Endodermal cell (in vitro differentiated cells): ENCODE results near the gene TMEM120A. TPM values are rescaled to one million over a fixed set of nuclear protein-coding genes. Genes with fewer than 3 reads are reported as not detected.

ENCODE experiments used
- DNase-seq: peaks from one replicate; pipeline ENCODE4 v3.0.0-alpha.2; 2017
- H3K27ac ChIP-seq: 2 replicates; pipeline ENCODE4 v1.5.1; 2013; ENCODE audit warnings: mild to moderate bottlenecking, low read depth, low read length, moderate library complexity
- H3K27me3 ChIP-seq: 2 replicates; pipeline ENCODE4 v1.6.1; 2013; ENCODE audit warnings: mild to moderate bottlenecking, low read length, moderate library complexity; ENCODE audit not compliant: insufficient read depth, control insufficient read depth, poor library complexity, severe bottlenecking
- H3K36me3 ChIP-seq: 2 replicates; pipeline ENCODE4 v1.7.0; 2013; ENCODE audit warnings: mild to moderate bottlenecking, low read length, moderate library complexity; ENCODE audit not compliant: control insufficient read depth, insufficient read depth
- H3K4me1 ChIP-seq: one replicate; pipeline ENCODE4 v1.7.0; 2013; ENCODE audit warnings: low read length; ENCODE audit not compliant: control insufficient read depth, insufficient read depth
- H3K4me3 ChIP-seq: 2 replicates; pipeline ENCODE4 v1.5.1; 2013; ENCODE audit warnings: mild to moderate bottlenecking, low read length, moderate library complexity
- H3K9ac ChIP-seq: 2 replicates; pipeline ENCODE4 v1.6.1; 2013; ENCODE audit warnings: mild to moderate bottlenecking, low read length, moderate library complexity; ENCODE audit not compliant: poor library complexity, severe bottlenecking; ENCODE audit errors: extremely low read depth
- H3K9me3 ChIP-seq: 2 replicates; pipeline ENCODE4 v1.6.1; 2013; ENCODE audit warnings: mild to moderate bottlenecking, low read length, moderate library complexity; ENCODE audit not compliant: control insufficient read depth
- H3K27ac Mint-ChIP-seq: 2 replicates; pipeline ENCODE4 v1.8.0; 2020; ENCODE audit warnings: mixed read lengths
- H3K27me3 Mint-ChIP-seq: 2 replicates; pipeline ENCODE4 v1.8.0; 2021; ENCODE audit warnings: mild to moderate bottlenecking, mixed read lengths; ENCODE audit not compliant: insufficient read depth
- H3K36me3 Mint-ChIP-seq: 2 replicates; pipeline ENCODE4 v1.8.0; 2020; ENCODE audit warnings: low read depth, mixed read lengths
- H3K4me1 Mint-ChIP-seq: 2 replicates; pipeline ENCODE4 v1.8.0; 2020; ENCODE audit warnings: mixed read lengths
- H3K4me3 Mint-ChIP-seq: 2 replicates; pipeline ENCODE4 v1.8.0; 2020; ENCODE audit warnings: mild to moderate bottlenecking, moderate library complexity, mixed read lengths
- H3K9me3 Mint-ChIP-seq: 2 replicates; pipeline ENCODE4 v1.8.0; 2020; ENCODE audit warnings: mild to moderate bottlenecking, mixed read lengths
- WGBS, 2 experiments: methylation state at CpG; one replicate each; pipeline versions ENCODE4 v1.1.5 to v1.1.7; 2013; ENCODE audit warnings: missing lambda C conversion rate in 2 of 2, mixed read lengths in 1 of 2; ENCODE audit not compliant: insufficient coverage in 1 of 2, insufficient read length in 1 of 2; 5-methylcytosine and 5-hydroxymethylcytosine counted together
- total RNA-seq, 2 donors: library from RNA; stranded (reverse); fragmentation: NEBNext Ultra II Directional in 1 of 2; extraction: Animal tissue kit (Norgen Biotek cat#: 25700) in 1 of 2; gene quantifications; 2 replicates in 1 of 2; 3 replicates in 1 of 2; pipeline ENCODE4 v1.2.1, GENCODE V29; 2021
- TF ChIP-seq, protein P1 (sequence below): fragments of 200-600 bp; sonication (generic); conservative IDR thresholded peaks from 2 replicates; pipeline ENCODE4 v1.5.0; 2021; ENCODE audit warnings: antibody characterized with exemption, mild to moderate bottlenecking

TMEM120A gene
- total RNA-seq, 2 donors from 2014 or later, result 18.8 to 19.1 TPM

GRCh38 chr7:75971961-75972763 is 22.2 kb downstream of the TMEM120A start:
- 89 to 91% methylated on average over 11 to 19 of the region's 19 CpGs for WGBS, 2 experiments
- H3K27ac Mint-ChIP-seq, result peak overlapping the region; percentile 69

GRCh38 chr7:75971309-75971960 is 23.0 kb downstream of the TMEM120A start:
- H3K27ac ChIP-seq, result no peak overlapping the region
- H3K27ac Mint-ChIP-seq, result no peak overlapping the region
- no peak overlapping the region for H3K4me3 Mint-ChIP-seq

More at GRCh38 chr7:75971961-75972763, 22.2 kb downstream of the TMEM120A start:
- H3K9me3 ChIP-seq, result no peaks in the 10 kb centered on the region
- H3K9ac ChIP-seq, result no peak overlapping the region
- H3K36me3 Mint-ChIP-seq, result peaks cover 41% of the 10 kb centered on the region
- no peaks in the 10 kb centered on the region for H3K4me1 ChIP-seq
- TF ChIP-seq, protein P1, sequence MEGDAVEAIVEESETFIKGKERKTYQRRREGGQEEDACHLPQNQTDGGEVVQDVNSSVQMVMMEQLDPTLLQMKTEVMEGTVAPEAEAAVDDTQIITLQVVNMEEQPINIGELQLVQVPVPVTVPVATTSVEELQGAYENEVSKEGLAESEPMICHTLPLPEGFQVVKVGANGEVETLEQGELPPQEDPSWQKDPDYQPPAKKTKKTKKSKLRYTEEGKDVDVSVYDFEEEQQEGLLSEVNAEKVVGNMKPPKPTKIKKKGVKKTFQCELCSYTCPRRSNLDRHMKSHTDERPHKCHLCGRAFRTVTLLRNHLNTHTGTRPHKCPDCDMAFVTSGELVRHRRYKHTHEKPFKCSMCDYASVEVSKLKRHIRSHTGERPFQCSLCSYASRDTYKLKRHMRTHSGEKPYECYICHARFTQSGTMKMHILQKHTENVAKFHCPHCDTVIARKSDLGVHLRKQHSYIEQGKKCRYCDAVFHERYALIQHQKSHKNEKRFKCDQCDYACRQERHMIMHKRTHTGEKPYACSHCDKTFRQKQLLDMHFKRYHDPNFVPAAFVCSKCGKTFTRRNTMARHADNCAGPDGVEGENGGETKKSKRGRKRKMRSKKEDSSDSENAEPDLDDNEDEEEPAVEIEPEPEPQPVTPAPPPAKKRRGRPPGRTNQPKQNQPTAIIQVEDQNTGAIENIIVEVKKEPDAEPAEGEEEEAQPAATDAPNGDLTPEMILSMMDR, result peak; percentile 67
- no peaks in the 10 kb centered on the region for H3K9me3 Mint-ChIP-seq
- H3K27ac ChIP-seq, result no peak overlapping the region
- peak; percentile 86 for DNase-seq
- H3K27me3 ChIP-seq, result no peaks in the 10 kb centered on the region
- no peak overlapping the region for H3K4me3 ChIP-seq
- no peaks in the 10 kb centered on the region for H3K4me1 Mint-ChIP-seq
- H3K27me3 Mint-ChIP-seq, result no peaks in the 10 kb centered on the region
- no peak overlapping the region for H3K4me3 Mint-ChIP-seq
- H3K36me3 ChIP-seq, result peaks cover 20% of the 10 kb centered on the region

GRCh38 chr7:75969704-75970498 is 24.5 kb downstream of the TMEM120A start:
- Mint-ChIP-seq H3K27me3 (no peaks in the 10 kb centered on the region), H3K4me3 (no peak overlapping the region), H3K4me1 (no peaks in the 10 kb centered on the region), H3K9me3 (no peaks in the 10 kb centered on the region), H3K27ac (peak overlapping the region; percentile 71), H3K36me3 (peaks cover 39% of the 10 kb centered on the region)
- H3K4me3 ChIP-seq, result no peak overlapping the region
- no peaks in the 10 kb centered on the region for H3K4me1 ChIP-seq
- H3K27me3 ChIP-seq, result no peaks in the 10 kb centered on the region
- 93 to 95% methylated on average over 23 to 30 of the region's 30 CpGs for WGBS, 2 experiments
- TF ChIP-seq, protein P1, result no peak
- H3K36me3 ChIP-seq, result peaks cover 21% of the 10 kb centered on the region
- no peak for DNase-seq
- H3K9me3 ChIP-seq, result no peaks in the 10 kb centered on the region
- H3K9ac ChIP-seq, result no peak overlapping the region
- no peak overlapping the region for H3K27ac ChIP-seq

More at GRCh38 chr7:75971309-75971960, 23.0 kb downstream of the TMEM120A start:
- Mint-ChIP-seq H3K4me1 (no peaks in the 10 kb centered on the region), H3K27me3 (no peaks in the 10 kb centered on the region), H3K36me3 (peaks cover 41% of the 10 kb centered on the region), H3K9me3 (no peaks in the 10 kb centered on the region)
- no peak overlapping the region for H3K9ac ChIP-seq
- H3K4me1 ChIP-seq, result no peaks in the 10 kb centered on the region
- TF ChIP-seq, protein P1, result no peak
- 95 to 96% methylated on average over 12 to 14 of the region's 14 CpGs for WGBS, 2 experiments
- no peak for DNase-seq
- H3K4me3 ChIP-seq, result no peak overlapping the region
- peaks cover 23% of the 10 kb centered on the region for H3K36me3 ChIP-seq
- no peaks in the 10 kb centered on the region for H3K9me3 ChIP-seq
- H3K27me3 ChIP-seq, result no peaks in the 10 kb centered on the region
